ENCODE data around the gene SLC6A6. TPM values are rescaled to one million over a fixed set of nuclear protein-coding genes. Genes with fewer than 3 reads are reported as not detected.

SLC6A6 gene
- polyA plus RNA-seq, 12 donors = 2.7 to 15.2 (median 4.2) TPM; not detected in 1

- DNase-seq = no peak
Measured at GRCh38 chr3:14520967-14521366, 118.6 kb downstream of the SLC6A6 start.

DNA sequence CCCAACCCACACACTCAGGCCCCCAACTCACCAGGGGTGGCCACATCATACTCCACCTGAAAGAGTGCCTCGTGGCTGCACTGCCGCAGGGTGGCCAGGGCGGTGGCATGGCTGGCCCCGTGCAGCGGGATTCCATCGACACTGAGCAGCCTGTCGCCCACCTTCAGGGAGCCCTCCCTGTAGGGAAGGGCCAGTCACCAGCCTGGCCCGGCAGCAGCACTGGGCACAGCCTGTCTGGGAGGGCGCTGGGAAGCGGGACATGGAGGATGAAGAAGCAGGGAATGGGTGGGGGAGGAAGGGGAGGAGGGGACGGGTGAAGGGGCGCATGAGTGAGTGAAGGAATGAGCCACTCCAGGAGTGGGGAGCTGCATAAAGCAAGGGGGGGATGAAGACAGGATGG, 119.2 kb downstream of the SLC6A6 start:
- DNase-seq = no peak

- DNase-seq = peak; percentile 51
Measured at GRCh38 chr3:14522129-14522691, 119.8 kb downstream of the SLC6A6 start.

DNA sequence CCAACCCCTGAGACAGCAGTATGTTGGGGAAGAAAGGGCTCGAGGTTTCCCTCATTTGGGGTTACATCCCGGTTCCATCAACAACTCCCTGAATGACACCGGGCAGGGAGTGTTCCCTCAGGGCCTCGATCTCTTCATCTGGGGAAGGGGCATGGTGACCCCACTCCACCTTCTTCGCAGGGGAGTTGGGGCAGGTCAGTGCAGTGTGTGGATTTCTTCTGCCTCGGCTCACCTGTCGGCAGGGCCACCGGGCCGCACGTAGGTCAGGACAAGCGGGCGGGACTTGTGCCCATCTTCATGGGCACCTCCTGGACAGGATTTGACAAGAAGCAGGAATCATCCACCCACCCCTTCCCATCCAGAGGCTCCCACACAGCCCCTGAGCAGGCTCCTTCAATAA, 120.4 kb downstream of the SLC6A6 start:
- no peak for DNase-seq

DNA sequence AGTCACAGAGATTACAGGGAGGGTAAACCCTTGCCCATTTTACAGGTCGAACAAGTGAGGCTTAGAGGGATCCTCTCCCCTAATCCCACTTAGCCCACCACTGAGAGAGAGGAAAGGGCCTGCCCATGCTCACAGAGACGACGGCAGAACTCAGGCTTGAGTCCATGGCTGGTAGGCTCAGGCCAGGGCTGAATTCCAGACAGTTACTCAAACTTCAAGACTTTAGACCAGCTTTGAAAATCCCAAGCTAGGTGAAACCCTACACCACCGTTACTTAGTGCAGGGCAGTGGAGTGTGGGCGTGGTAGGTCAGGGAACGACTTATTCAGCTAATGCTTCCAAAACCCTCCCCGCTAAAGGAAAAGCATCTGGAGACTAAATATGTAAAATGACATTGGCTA, 121.4 kb downstream of the SLC6A6 start:
- DNase-seq = no peak

DNA sequence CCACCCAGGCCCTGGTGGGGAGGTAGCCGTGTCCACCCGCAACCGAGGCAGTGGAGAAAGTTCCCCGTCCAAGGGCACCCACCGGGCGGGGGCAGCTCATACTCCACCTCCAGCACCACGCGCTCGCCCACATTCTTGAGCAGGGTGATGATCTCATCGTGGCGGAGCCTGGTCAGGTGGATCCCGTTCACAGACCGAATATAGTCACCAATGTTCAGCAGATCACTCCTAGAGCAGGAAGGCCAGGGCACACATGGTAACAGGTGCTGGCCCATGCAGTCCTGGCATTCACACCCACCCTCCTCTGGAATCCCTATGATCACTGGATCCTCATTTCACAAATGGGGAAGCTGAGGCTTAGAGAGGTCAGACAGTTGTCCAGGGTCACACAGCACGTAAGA, 121.9 kb downstream of the SLC6A6 start:
- no peak for DNase-seq

DNA sequence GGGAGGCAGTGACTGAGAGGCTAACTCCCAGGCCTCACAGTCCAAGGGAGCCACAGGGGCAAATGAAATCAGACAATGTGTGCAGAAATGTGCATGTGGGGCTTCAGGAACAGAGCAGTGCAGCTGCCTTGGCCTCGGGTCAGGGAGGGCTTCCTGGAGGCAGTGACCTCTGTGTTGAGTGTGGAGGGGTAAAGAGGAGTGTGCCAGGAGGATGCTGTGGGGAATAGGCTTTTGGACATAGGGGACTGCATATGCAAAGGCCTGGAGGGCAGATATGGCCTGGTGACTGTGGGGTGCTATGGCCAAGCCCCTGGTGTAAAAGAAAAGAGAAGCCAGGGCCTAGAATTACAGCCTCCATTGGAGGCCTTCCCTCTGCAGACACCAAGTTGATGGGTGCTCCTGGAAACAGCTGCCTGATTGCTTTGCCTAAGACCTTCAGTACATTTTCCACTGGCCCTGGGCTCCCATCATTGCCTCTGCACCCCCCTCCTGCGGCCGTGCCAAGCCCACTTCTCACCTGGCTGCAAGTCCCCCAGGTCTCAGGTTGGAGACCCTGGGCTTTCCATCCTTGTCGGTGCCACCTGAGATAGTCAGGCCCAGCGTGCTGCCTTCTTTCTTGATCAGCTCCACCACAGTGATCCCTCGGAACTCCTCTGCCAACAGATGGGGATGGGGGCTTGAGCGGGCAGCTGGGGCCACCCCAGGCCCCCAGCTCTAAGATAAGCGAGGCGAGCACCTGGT, 122.7 kb downstream of the SLC6A6 start:
- no peak for DNase-seq

GRCh38 chr3:14525685-14526631, 123.6 kb downstream of the SLC6A6 start:
- peak; percentile 48 for DNase-seq

- DNase-seq = no peak
Measured at GRCh38 chr3:14528081-14528480, 125.7 kb downstream of the SLC6A6 start.

DNA sequence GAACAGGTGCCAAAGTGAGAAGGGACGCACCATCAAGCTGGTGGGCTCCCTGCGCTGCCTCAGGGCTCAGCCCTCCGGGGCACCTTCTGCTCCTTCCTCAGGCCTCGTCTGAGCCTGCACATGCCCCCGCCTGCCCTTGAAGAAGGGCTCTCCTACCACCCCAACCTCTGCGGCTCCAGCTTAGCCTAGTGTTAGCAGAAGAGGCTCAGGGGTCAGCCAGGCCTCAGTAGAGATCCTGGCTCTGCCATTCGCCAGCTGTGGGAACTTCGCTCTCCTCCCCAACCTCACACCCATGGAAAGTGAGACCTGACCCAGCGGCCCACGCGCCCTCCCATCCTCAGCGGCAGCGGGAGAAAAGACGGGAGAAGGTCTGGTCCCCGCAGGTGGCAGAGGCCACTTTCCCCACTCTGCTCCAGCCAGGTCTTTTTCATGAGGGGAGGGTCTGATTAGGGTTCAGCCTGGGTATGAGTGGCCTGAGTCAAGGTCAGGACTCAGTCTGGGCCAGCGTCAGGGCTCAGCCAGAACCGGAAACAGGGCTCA, 129.5 kb downstream of the SLC6A6 start:
- no peak for DNase-seq

DNA sequence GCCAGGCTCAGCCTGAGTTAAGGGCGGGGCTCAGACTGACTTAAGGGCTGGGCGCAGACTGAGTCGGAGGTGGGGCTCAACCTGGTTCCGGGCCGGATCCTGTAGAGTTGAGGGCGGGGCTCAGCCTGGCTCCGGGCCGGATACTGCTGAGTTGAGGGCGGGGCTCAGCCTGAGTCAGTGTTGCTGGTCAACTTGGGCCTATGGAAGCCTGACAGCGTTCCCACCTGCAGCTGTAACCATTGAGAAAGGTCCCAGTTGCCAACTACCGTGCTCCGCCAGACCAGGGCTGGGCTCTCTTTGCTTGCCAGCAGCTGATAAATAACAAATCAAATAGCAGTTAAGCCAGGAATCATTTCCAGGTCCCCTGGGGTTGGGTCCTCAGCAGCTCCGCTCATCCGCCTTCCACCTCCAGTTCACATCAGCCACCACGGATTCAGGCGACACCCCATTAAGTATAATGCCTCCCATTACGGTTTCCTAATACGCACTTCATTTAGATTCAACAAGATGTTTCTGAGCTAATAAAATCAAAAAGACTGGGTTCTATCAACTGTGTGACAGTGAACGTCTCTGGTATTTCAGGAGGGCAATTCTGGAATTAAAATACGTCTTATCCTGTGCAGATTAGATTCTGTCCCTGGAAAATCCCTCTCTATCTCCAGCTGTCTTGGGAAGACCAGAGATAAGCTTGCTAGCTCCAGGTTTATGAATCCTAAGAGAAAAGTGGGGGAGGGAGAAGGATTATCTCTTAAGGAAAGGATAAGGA, 130.5 kb downstream of the SLC6A6 start:
- no peak for DNase-seq

DNA sequence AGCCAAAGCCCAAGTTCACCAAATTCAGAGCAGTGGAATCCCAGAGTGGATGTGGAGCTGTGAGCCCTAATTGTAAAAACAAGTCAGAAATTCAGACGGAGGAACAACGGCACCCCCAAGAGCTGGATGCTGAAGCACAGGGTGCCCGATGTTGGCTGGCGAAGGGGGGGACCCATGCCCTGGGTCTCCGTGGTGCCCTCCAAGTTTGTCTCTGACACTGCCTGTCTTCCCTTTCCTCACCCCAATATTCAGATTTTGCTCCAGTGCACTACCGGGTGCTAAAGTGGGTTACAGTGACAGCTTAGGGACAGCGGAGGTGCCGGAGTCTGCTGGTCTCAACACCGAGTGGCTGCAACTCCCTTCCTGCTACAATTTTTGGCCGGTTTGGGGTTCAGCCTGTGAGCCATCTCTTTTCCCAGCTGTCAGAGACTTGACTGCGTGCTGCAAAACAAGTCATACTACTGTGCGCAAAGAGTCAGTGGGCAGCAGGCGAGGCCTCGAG, 131.1 kb downstream of the SLC6A6 start:
- DNase-seq = no peak

GRCh38 chr3:14534516-14535191, 132.2 kb downstream of the SLC6A6 start:
- DNase-seq = no peak

DNA sequence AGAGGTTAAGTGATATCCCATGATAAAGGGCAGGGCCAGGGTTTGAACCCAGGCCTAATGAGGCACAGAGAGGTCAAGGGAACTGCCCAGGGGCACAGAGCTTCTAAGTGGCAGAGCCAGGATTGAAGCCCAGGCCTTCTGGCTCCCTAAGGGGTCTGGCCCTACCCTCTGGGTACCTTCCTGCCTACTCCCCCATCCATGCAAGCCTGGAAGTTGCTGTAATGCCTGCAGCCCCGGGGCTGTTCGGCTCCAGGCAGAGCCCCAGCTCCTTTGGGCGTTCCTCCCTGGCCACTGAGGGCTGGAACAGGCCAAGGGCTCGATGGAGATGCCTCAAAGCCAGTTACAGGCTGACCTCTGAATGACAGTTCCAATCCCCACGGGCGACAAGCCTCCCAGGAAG, 133.2 kb downstream of the SLC6A6 start:
- no peak for DNase-seq

DNA sequence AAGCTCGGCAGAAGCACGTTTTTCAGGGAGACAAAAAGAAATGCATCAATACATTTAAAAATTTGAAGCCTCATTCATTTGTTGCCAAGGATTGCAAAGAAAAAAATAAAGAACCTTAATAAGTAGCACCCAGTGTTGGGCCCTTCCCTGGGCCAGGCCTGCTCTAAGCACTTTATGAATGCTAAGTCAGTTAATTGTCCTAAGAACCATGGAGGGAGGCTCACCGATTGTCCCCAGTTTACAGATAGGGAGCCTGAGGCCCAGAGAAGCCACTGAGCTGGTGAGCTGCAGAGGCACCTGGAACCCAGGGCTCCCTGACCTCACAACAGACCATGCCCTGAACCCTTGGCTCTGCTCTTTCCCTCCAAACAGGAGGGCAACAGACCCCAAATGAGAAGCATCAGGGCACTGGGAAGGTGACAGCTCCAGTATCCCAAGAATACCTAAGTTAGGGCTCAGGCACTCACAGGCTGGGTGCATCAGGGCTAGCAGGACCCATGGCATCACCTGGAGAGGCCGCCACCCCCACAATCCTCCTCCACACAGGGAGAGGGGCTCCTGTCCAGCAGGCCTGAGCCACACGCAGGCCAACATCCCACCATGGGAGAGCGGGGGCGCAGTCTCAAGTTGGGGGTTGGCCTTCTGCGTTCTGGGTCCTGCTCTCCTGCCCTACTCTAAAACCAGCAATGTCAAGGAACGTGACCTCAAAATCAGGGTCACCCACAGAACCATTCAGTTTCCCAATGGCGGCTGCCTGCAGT, 133.8 kb downstream of the SLC6A6 start:
- DNase-seq = no peak

DNA sequence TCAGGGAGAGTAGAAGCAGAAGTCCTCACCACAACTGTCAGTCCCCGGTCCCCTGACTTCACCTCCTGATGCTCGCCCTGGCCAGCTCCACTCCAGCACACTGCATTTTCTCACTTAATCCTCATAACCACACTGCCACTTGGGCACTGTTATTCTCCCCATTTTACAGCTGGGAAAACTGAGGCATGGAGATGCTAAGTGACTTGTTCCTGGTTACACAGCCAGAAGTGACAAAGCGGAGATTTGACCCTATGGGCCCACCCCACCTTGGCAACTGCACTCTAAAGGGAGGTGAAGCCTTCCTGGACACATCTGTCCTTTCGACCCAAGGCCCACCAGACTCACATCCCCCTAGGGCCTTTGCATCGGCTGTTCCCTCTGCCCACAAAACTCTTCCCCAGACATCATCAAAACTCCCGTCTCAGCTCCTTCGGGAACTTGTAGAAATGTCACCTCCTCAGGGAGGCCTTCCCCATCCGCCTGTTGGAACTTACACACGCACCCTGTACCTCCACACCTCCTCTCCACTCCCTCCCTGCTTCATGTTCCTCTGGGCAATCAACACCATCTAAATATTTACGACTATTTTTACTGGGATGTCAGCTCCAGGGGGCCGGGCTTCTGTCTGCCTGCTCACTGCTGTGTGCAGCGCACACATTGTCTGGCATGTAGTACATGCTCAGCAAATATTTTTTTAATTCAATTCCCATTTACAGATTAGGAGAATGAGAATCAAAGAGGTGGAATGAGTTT, 134.6 kb downstream of the SLC6A6 start:
- no peak for DNase-seq

DNA sequence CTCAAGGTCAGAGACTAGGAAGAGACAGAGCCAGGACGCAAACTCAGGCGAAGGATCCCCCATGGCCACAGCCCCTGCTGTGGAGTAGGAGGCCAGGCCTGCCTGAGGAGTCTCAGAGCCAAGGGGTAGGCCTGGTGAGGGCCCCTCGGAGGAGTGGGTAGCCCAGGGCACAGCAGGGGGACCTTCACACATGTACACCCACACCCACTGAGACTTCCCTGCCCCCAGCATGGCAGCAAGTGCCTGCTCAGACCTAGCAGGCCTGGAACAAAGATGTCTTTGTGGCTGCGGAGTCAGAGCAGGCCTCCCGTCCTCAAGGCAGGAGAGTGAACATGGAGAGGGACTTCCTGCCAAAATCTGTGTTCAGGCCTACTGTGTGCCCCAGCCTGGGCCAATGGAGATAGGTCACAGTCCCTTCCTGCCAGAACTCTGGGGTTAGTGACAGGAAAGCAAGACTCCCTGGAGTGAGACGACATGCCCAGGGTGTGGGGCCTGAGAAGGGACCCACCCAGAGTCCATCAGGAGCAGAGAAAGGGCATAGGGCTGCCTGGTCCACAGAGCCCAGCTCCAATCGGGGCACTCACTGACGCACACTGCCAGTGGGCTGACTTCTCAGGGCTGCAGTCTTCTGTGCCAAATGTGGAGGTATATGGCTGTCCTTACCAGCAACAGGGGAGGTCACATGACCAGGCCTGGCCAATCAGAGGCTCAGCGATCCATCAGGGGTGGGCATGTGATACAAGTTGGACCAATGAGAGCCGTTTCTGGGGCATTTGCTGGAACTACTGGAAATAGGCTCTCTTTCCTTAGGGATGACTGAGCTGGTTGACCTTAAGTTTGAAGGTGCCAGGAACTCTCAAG, 135.4 kb downstream of the SLC6A6 start:
- no peak for DNase-seq

- DNase-seq = no peak
Measured at GRCh38 chr3:14538451-14539088, 136.2 kb downstream of the SLC6A6 start.

Measured in muscle of arm (tissue), 12 donors.